Peyer's patch (tissue), 4 donors: Measurements from ENCODE around the gene ITK. TPM values are rescaled to one million over a fixed set of nuclear protein-coding genes. Genes with fewer than 3 reads are reported as not detected.
A peak's percentile ranks its signal among the peaks of the same experiment; 100 is the strongest.

Experiments used
- DNase-seq, 3 donors: peaks; one replicate each; pipeline ENCODE4 v3.0.0-alpha.2; 2017 to 2019
- H3K27ac ChIP-seq, 4 donors: fragments of 200-600 bp; sonication (generic); one replicate each; pipeline ENCODE4 v1.5.1; 2016 to 2019
- H3K27me3 ChIP-seq, 2 donors: fragments of 200-600 bp; sonication (generic); one replicate each; pipeline ENCODE4 v1.5.1; 2019
- H3K36me3 ChIP-seq, 3 donors: fragments of 200-600 bp; sonication (generic); one replicate each; pipeline ENCODE4 v1.5.1; 2016 to 2019
- H3K4me1 ChIP-seq, 4 donors: fragments of 200-600 bp; sonication (generic); one replicate each; pipeline ENCODE4 v1.5.1; 2016 to 2019
- H3K4me3 ChIP-seq, 4 donors: fragments of 200-600 bp; sonication (generic); 1 replicate in 3 of 4; 2 replicates in 1 of 4; pipeline ENCODE4 v1.5.1; 2016 to 2019; ENCODE audit warnings: mild to moderate bottlenecking in 1 of 4
- H3K9me3 ChIP-seq, 4 donors: fragments of 200-600 bp; sonication (generic); one replicate each; pipeline ENCODE4 v1.5.1; 2016 to 2019; ENCODE audit warnings: mild to moderate bottlenecking in 1 of 4
- POLR2A ChIP-seq, 2 donors: fragments of 450-650 bp; IDR thresholded peaks; one replicate each; pipeline ENCODE4 v1.5.1; 2017; ENCODE audit warnings: antibody characterized with exemption in 2 of 2, mild to moderate bottlenecking in 2 of 2, moderate library complexity in 2 of 2
- total RNA-seq, 4 donors: library from RNA; depleted of rRNA; stranded (reverse); fragments of >200 nt; gene quantifications; one replicate each; pipeline ENCODE4 v1.1.0, GENCODE V29; 2016
- TF ChIP-seq, protein P1 (sequence below), 6 experiments: fragments of 450-650 bp in 4 of 6; fragments of 200-600 bp in 2 of 6; sonication (generic) in 1 of 6; IDR thresholded peaks; one replicate each; pipeline ENCODE4 v1.5.1; 2017 to 2019; ENCODE audit warnings: antibody characterized with exemption in 6 of 6, mild to moderate bottlenecking in 3 of 6, moderate library complexity in 1 of 6

Gene ITK
- total RNA-seq, result 10 to 100 TPM in 1 of 4 donors, 1 to 10 TPM in 3; 6.7 to 16.5 (median 6.9) TPM

DNA sequence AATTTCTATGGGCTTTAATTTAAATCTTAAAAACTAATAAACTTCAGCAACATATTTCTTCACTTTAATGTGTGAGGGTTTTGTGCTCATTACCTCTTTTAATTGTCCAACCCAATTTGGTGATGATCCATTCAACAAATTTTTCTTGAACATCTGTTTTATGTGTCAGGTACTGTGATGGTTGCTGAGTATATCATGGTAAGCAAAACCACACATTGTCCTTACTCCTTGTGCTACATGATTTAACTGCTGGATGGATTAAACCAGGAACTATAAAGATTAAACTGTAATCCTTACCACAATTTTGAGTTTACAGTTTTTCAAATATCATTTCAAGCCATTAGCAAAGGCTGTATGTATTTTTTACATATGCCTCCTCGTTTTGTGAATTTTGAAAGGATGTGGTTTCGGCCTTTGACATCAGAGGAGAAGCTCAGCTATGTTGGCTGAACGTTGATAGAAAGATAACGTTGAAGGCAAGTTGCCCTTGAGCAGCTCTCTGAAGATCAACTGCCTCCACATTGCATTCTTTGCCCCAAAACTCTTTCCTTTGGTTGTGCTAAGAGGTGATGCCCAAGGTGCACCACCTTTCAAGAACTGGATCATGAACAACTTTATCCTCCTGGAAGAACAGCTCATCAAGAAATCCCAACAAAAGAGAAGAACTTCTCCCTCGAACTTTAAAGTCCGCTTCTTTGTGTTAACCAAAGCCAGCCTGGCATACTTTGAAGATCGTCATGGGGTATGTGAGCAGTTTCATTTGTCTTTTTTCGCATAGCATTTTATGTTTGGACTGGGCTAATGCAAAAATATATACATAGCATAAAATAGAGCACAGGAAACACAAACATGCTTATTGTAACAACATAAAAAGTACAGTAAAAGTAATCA lies at the start of gene ITK:
ITK (plus strand) TSS at position 467 of the 891 bp plus-strand sequence; CDS start at position 605, 138 bp downstream.
- DNase-seq, result peak in 2 of 3 donors; percentile 30 to 62

DNA sequence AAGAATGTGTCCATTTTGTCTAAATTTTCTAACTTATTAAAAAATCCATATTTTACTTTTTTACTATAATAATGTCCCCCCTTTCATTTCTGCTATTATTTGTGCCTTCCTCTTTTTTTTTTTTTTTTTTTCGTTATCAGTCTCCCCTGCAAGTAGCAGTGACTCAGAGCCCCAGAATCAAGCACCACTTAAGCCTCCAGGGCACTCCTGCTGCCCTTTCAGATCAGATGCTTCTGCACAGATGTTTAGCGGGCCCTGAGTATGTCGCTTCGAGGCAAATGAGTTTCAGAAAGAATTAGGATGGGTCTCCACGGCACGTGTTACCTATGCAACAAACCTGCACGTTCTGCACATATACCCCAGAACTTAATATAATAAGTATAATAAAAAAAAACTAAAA lies 49.7 kb upstream of the ITK start:
- Histone ChIP-seq H3K4me3 (no peak overlapping the region), H3K9me3 (no peaks in the 10 kb centered on the region), H3K27me3 (no peaks in the 10 kb centered on the region), H3K4me1 (no peaks in the 10 kb centered on the region), H3K27ac (no peak overlapping the region), H3K36me3 (no peaks in the 10 kb centered on the region)
- no peak for DNase-seq
- TF ChIP-seq POLR2A (IDR thresholded peaks at IDR 0.05), result no peak
- TF ChIP-seq, protein P1, sequence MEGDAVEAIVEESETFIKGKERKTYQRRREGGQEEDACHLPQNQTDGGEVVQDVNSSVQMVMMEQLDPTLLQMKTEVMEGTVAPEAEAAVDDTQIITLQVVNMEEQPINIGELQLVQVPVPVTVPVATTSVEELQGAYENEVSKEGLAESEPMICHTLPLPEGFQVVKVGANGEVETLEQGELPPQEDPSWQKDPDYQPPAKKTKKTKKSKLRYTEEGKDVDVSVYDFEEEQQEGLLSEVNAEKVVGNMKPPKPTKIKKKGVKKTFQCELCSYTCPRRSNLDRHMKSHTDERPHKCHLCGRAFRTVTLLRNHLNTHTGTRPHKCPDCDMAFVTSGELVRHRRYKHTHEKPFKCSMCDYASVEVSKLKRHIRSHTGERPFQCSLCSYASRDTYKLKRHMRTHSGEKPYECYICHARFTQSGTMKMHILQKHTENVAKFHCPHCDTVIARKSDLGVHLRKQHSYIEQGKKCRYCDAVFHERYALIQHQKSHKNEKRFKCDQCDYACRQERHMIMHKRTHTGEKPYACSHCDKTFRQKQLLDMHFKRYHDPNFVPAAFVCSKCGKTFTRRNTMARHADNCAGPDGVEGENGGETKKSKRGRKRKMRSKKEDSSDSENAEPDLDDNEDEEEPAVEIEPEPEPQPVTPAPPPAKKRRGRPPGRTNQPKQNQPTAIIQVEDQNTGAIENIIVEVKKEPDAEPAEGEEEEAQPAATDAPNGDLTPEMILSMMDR (IDR thresholded peaks at IDR 0.05), result no peak

More for the DNA sequence above, at the start of gene ITK:
- Histone ChIP-seq H3K27me3 (no peaks in the 10 kb centered on the region), H3K4me1 (no peaks in the 10 kb centered on the region), H3K9me3 (no peaks in the 10 kb centered on the region), H3K27ac (peak within 1 kb of the TSS; percentile 52 to 62 (median 62)), H3K4me3 (peak within 1 kb of the TSS; percentile 22 to 36 (median 26)), H3K36me3 (no peaks in the 10 kb centered on the region)
- TF ChIP-seq, protein P1 (IDR thresholded peaks at IDR 0.05), result no peak
- peak; percentile 14 to 56 for TF ChIP-seq POLR2A (IDR thresholded peaks at IDR 0.05)

DNA sequence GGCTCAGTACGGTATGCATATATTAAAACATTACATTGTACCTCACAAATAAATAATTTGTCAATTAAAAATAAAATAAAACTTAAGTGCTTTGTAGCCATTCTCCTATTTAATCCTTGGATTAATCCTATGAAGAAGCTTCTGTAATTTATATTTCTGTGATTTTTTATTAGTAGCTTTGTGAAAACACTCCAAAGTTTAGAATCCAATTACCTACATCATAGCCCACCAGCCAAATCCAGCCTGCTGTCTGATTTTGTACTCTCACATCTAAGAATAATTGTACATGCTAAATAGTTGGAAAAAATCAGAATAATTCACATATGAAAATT lies 48.4 kb upstream of the ITK start:
- no peak for DNase-seq
- no peak overlapping the region for H3K4me3 ChIP-seq
- TF ChIP-seq, protein P1 (IDR thresholded peaks at IDR 0.05), result no peak
- TF ChIP-seq POLR2A (IDR thresholded peaks at IDR 0.05), result no peak
- peaks cover 0 to 5% (median 0%) of the 10 kb centered on the region in 3 donors for H3K36me3 ChIP-seq
- H3K27ac ChIP-seq, result no peak overlapping the region
- no peaks in the 10 kb centered on the region for H3K27me3 ChIP-seq
- H3K9me3 ChIP-seq, result no peaks in the 10 kb centered on the region
- no peaks in the 10 kb centered on the region for H3K4me1 ChIP-seq

DNA sequence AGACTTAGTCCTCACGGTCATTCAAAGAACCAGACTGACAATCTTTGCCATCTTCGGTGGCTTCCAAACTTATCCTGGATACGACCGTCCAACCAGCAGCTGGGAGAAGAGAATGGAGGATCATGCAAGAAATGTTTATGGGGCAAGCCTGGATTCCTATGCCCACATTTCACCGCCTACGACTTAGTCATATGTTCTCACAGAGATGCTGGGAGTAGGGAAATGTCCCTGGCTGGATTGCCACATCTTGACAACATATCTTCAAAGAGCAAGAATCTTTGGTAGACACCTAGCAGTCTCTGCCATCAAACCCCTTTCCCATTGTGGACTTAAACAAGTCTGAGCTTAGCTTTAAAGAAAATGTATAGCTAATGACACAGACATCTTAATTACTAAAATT lies 42.9 kb upstream of the ITK start:
- H3K4me1 ChIP-seq, result peaks cover 0 to 12% (median 0%) of the 10 kb centered on the region in 4 donors
- no peaks in the 10 kb centered on the region for H3K9me3 ChIP-seq
- no peaks in the 10 kb centered on the region for H3K27me3 ChIP-seq
- H3K4me3 ChIP-seq, result no peak overlapping the region
- TF ChIP-seq POLR2A (IDR thresholded peaks at IDR 0.05), result no peak
- TF ChIP-seq, protein P1 (IDR thresholded peaks at IDR 0.05), result no peak
- DNase-seq, result no peak
- peaks cover 0 to 18% (median 0%) of the 10 kb centered on the region in 3 donors for H3K36me3 ChIP-seq
- no peak overlapping the region for H3K27ac ChIP-seq

DNA sequence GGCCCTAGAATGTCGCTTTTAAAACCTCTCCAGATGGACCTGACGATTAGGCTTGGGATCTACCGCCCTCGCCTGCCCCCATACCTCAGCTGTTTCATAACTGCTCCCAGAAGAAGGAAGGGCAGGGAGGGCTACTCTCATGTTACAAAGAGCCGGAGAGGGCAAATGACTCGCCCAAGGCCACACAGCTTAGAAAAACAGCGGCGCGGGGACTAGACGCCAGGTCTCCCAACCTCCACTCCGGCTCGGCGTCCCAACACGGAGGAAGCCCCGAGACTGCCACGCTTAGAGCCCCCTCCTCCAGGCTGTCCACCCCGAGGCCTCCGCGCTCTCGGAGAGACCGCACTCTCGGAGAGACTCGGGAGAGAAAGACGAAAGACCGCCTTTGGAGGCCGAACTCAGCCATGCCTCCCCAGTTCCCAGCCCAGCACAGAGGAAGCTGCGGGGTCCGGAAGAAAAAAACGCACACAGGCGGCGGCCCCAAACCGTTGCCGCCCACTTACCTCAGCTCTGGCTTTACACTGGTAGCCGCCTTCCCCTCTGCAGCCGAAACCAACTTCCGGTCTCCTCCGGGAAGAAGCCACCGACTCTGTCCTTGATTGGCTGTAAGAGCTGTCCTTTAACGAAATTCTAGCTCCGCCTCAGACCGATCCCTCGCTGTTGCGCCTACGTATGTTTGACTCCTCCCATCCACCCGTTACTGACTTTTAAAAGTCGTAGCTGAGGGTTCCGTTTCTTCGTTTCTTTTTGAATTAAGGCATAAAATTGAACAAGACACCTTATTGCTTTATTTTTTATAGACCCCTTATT lies 38.1 kb upstream of the ITK start, which contains the start of gene MED7:
MED7 (minus strand) TSS at position 549 of the 810 bp plus-strand sequence. CDS start 3,434 bp downstream, outside the sequence.
- peaks cover 0 to 12% (median 0%) of the 10 kb centered on the region in 3 donors for H3K36me3 ChIP-seq
- peak within 1 kb of the TSS; percentile 62 to 98 (median 83) for H3K4me3 ChIP-seq
- H3K27me3 ChIP-seq, result no peaks in the 10 kb centered on the region
- peak; percentile 60 to 80 for TF ChIP-seq POLR2A (IDR thresholded peaks at IDR 0.05)
- TF ChIP-seq, protein P1 (IDR thresholded peaks at IDR 0.05), result no peak
- DNase-seq, result peak; percentile 87 to 97 (median 91)
- H3K27ac ChIP-seq, result peak within 1 kb of the TSS; percentile 75 to 95 (median 91)
- H3K9me3 ChIP-seq, result no peaks in the 10 kb centered on the region
- peaks cover 0 to 16% (median 0%) of the 10 kb centered on the region in 4 donors for H3K4me1 ChIP-seq
